GM18868 (cell line): ENCODE measurements around the gene CNST.
A peak's percentile ranks its signal among the peaks of the same experiment; 100 is the strongest.
"Not testable (repeated sequence)": the region's sequence is repeated elsewhere in the genome, so short reads cannot be mapped to it uniquely, and the experiment has no call there.

Source experiments
- ATAC-seq: cut with Tn5 transposase; IDR thresholded peaks from one replicate; pipeline ENCODE4 v1.9.1; 2021; ENCODE audit warnings: mild to moderate bottlenecking, moderate library complexity; ENCODE audit not compliant: unreplicated experiment

CNST gene

DNA sequence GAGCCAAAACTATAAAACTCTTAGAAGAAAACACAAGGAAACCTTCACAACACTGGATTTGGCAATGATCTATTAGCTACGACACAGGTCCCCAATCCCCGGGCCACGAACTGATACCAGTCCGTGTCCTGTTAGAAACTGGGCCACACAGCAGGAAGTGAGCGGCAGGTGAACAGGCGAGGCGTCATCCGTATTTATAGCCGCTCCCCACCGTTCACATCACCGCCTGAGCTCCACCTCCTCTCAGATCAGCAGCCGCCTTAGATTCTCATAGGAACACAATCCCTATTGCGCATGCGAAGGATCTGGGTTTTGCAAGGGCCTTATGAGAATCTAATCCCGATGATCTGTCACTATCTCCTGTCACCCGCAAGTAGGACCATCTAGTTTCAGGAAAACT is 12.1 kb upstream of the CNST start:
- no peak for ATAC-seq

DNA sequence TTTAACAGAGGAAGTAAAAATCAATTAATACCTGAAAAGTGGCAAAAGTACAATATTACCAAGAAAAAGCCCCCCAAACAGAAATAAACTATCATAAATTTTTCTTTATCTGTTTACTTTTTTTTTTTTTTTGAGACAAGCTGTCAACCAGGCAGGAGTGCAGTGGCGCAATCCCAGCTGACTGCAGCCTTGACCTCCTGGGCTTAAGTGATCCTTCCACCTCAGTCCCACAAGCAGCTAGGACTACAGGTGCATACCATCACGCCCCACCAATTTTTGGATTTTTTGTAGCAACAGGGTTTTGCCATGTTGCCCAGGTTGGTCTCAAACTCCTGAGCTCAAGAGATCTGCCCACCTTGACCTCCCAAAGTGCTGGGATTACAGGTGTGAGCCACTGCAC is 8.2 kb upstream of the CNST start:
- ATAC-seq = no peak

DNA sequence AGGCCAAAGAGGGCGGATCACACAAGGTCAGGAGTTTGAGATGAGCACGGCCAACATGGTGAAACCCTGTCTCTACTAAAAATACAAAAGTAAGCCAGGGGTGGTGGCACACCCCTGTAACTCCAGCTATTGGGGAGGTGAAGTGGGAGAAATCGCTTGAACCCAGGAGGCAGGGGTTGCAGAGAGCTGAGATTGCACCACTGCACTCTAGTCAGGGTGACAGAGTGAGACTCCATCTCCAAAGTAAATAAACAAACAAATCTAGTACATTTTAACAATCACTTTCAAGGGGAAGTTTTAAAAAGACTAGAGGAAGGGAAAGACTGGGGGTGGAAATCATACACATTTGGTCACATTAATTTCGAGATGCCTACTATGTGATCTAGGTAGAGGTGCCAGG is 6.9 kb upstream of the CNST start:
- ATAC-seq = no peak

DNA sequence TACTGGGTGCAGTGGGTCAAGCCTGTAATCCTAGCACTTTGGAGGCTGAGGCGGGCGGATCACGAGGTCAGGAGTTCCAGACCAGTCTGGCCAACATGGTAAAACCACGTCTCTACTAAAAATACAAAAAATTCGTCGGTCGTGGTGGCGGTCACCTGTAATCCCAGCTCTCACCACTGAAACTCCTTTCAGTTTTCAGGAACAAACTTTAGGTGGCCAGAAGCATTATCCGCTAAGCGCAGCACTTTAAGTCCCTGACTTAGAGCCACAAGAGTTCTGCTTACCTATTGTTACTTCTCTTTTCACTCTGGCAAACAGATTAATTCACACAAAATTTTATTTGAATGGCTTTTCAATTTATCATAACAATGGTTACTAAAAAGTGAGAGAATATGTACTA is 5.4 kb upstream of the CNST start:
- not testable (repeated sequence) for ATAC-seq

DNA sequence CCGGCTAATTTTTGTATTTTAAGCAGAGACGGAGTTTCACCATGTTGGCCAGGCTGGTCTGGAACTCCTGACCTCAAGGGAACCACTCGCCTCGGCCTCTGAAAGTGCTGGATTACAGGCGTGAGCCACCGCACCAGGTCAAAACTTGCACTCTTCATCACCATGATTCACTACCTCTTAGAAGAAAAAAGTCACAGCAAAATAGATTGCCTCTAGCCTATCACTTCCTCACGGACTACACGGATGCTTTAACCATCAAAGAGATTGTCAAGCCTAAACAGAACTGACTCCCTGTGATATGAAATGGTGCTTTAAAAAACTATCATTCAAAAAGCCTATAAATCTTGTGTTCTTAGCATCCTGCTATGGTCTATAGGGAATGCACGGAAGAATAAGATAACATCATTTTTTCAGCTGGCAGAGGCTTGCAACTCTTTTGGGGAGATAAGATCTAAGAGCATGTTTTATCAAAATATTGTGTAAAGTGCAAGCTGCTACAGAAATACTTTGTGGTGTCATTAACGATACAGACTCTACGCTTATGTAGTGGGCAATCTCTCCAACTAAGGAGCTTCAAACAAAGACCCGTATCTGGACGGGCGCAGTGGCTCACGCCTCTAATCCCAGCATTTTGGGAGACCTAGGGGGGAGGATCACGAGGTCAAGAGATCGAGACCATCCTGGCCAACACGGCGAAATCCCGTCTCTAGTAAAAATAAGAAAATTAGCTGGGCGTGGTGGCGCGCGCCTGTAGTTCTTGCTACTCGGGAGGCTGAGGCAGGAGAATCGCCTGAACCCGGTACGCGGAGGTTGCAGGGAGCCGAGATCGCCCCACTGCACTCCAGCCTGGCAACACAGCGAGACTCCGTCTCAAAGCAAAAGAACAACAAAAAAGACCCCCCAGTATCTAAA is 1.2 kb upstream of the CNST start:
- ATAC-seq = no peak

DNA sequence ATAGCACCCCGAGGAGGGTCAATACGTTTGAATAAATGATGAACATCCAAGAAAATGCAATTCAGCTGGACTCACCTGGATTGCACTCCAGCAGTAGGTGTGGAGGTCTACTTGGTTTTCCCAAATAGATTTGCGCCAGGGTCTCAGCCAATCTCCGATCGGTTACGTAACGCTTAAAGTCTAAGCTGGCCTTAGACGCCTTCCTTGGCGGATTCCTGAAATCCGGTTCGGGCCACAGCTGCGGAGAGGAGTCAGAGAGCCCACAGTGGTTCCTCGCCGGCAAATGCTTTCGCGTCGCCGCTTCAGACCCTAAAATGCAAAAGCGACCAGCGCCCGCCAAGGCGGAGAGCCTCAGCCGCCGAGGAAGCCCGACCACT is 517 bp upstream of the CNST start:
- no peak for ATAC-seq

DNA sequence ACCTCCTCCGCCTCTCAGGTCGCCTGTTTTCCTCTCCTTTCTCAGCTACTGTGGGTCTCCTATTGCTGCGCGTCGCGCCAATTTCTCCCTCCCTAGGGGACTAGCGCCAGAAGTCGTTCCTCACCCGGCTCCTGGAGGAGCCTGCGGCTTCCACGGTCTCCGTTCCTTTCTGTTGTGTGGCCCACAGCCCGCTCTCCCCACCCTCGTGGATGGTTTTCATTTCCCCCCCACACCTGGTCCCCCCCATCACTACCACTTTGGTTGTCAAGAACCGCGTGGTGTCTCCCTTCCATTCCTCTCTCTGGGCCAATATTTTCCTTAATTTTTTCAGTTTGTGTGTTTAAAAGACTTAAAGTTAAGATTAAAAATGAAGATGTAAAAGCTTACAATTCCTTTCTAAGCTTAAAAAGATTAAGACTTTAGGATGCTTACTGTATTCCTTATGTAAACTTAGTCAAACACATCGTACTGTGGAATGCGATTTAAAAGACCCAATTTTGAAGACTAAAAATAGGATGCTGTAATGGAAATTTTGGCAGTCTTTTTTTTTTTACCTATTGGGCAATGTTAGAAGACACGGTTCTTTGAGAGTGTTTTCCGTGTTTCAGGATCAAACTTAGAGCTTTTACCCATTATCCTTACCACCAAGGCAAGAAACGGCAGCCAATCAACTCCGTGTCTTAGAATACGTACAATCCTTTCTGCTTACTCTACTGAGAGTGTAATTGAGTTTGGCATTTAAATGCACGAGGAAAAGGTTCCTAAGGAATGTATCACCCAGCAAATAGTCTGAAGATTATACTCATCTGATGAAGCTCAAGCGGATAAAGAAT is 773 bp downstream of the CNST start:
- ATAC-seq = peak; percentile 23

DNA sequence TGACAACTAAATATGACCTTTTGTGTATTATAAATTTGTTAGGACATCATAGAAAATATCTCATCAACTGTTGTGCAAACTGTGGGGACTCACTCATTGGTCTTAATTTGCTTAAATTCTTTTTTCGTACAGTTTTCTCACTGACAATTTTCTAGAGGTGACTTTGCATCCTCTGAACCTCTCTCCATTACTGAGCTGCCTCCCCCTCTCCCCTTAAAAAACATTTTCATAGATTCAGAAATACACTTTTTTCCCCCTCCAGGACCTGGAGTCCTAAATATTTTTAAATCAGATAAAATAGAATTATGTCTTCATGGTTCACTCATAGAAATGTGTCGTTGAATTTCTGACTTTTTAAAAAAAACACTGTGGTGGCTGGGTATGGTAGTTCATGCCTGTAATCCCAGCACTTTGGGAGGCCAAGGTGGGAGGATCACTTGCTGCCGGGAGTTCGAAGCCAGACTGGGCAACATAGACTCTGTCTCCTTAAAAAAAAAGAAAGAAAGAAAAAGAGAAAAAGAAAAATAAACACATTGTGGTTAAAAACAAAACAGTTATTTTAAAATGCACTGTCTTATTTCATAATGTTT is 1.5 kb downstream of the CNST start:
- no peak for ATAC-seq

DNA sequence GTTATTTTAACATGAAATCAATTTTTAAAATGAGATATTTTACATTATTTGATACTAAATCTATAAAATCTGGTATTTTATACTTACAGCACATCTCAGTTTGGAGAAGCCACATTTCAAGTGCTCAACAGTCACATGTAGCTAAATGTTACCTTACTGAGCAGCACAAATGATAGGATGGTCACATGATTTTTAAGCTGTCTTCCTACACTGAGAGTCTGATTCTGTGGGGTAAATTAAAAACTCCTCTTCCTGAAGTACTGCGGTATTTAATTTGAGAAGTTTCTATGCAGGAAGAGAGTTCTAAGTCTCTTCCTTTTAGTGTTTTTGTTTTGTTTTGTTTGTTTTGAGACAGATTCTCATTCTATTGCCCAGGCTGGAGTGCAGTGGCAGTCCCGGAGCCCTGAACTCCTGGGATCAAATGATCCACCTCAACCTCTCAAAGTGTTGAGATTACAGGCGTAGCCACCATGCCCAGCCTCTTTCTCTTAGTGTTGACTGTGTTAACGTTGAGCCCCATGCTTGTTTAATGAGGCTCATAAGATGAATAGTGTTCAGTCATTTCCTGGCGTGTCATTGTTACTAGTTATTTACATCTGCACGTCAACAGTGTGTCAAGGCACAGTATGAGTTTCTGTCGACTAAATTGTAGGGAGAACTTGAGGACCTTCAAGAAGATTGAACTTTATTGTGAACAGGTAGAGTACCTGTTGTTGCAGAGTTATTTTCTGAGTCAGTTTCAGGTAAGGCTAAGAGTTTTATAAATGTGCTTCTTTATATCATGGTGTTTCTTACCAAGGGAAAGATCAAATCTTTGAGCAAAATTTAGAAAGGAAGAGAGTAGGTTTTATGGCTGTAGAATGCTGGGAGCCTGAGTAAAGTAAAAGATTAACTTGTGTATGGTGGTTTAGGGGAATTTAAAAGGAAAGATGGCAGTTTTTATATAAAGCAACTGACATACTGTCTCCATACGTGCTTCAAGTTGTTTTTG is 3.3 kb downstream of the CNST start:
- ATAC-seq = no peak

DNA sequence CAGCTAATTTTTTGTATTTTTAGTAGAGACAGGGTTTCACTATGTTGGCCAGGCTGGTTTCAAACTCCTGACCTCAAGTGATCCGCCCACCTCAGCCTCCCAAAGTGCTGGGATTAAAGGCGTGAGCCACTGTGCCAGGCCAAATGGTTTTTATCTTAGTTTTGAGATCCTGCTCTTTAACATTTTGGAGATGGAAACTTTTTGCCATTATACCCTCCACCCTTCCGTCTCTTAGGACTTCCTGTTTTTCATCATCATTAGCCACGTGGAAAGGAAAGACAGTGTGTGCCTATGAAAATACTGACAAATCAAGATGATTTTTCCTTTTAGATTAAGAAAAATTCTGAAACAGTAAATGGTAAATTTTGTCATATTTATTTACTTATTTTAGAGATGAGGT is 5.1 kb downstream of the CNST start:
- not testable (repeated sequence) for ATAC-seq

DNA sequence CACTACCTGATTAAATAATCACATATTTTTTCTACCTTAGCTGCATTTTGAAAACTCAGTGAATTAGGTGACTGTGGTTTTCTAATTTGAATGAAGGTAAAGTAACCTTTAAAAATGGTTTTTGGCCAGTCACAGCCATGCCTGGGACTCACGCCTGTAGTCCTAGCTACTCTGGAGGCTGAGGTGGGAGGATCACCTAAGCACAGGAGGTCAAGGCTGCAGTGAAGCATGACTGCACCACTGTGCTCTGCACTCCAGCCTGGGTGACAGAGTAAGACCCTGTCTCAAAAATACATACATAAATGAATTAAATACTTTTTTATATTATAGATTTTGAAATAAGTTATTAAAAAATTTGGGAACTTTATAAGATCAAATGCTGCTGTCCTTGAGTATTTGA is 5.7 kb downstream of the CNST start:
- ATAC-seq = no peak

DNA sequence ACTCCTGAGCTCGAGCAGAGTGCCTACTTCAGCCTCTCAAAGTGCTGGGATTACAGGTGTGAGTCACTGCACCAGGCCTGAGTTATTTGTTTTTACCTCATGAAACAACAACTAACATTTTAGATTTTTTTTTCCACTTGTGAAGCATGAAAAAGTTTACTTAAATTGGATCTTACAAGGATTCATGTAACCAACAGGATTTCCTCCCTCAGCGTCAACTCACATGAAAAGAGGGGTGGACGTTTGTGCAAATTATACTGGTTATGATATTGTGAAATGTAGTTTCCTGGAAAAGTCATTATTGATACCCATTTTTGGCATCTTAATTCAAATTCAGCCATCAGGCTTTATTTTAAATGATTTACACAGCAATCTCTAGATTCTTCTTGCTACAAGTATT is 6.5 kb downstream of the CNST start:
- ATAC-seq = no peak

DNA sequence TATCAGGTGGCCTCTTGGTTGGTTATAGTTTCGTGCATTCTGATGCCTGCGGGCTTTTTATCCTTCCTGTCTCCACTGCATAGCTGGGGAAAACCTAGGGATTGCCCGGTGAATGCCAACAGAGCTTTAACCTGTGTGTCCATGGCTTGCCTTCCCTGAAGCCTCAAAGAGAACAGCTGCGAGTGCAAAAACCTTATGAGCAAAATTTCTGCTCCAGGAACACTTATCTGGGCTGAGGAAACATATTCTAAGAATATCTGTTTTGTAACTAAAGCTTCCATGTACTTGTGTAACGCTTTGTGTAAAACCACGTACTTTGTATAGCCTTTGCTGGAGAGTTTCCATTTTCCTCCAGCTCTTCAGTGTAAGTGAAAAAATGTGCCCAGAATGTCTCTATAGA is 7.2 kb downstream of the CNST start:
- no peak for ATAC-seq

DNA sequence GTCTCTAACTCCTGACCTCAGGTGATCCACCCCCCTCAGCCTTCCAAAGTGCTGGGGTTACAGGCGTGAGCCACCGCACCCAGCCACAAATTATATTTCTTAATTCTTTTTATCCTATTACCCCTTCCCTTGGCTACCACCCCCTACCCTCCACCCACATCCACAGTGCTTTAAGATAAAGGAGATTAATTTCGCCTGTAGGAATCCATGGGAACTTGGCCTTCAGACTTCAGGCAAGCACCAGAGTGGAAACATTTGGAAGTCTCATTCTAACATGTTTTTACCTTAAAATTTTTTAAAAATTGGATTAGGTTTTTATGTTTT is 10.4 kb downstream of the CNST start:
- no peak for ATAC-seq

DNA sequence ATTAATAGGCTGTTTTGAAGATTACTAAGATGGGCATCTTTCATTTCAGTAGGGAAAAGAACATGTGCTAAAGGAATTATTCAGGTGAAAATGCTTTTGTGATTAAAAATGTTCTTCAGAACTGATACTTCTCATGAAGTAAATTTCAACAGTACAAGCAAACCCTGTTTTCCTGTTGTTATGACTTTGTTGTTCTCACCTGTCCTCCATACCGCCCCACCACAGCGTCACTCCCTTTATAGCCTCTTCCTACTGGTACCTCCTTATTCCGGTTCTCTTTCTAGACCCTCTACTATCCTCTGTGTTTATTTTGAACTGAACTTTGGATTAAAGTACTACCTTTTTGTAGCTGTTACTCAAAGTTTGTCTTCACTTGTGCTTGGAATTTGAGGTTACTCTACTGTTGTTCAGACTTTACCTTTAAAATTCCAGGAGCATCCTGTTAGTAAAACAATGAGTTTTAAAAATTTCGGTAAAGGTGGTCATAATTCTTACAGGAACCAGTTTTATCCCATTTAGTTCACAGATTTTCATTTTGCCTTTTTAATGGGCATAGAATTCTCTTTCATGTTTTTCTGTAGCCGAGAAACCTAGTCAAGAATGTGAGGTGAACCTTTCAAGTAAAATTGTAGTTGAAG is 10.9 kb downstream of the CNST start:
- no peak for ATAC-seq

DNA sequence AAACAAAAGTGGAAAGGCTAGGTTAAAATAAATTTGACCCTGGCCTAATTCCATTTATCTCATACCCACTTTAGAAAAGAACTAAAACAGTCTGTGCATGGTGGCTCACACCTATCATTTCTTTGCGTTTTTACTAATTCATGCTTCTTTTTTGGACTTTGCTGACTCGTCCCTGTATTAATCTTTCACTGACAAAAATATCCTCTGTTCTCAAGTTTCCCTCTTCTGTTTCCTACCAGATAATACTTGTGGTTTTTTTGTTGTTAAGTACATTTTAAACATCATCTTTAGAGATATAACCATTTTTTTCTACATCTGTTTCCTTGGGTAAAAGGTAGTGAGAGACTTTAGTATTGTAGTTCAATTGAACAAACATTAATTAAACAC is 11.5 kb downstream of the CNST start:
- no peak for ATAC-seq

DNA sequence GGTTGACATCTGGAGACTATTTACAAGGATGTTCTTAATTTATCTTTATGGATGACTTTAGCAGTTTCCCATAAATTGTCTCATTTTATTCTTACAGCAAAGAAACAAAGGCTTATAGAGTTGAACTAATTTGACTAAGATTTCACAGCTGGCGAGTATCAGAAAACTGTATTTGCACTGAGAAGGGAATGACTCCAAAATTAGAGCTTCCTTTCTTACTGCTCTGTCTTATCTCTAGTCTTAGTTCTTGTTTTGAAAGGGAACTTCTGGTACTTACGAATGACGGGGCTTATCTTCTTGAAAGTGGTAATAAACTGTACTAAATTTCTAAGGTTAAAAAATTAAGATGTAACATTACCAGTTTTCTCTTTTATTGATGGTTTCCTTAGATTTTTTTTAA is 13.6 kb downstream of the CNST start:
- ATAC-seq = peak; percentile 89

DNA sequence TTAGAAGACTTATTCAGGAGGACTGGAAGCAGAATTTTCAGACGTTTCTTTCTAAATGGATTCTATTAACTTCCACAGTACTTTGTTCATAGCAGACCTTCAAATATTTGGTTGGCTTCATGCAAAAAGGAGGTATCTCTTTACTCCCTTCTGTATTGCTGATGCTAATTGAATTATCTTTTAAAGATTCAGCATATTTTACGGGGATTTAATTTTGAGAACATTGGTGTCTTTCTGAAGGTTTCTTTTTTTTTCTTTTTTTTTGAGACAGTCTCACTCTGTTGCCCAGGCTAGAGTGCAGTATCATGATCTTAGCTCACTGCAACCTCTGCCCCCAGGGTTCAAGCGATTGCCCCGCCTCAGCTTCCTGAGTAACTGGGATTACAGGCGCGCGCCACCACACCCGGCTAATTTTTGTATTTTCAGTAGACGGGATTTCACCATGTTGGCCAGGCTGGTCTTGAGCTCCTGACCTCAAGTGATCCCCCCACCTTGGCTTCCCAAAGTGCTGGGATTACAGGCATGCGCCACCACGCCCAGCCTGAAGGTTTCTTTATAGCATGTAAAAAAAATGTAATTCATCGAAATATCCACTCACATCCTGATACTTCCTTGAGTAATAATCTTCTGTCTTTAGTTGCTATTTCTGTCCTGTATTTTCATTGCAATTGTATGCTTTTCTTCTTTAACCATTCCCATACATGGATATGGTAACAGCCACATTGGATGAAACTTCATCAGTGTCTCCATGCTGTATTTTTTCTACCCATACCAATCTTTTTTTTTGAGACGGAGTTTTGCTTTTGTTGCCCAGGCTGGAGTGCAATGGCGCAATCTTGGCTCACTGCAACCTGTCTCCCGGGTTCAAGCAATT is 14.5 kb downstream of the CNST start:
- ATAC-seq = no peak

DNA sequence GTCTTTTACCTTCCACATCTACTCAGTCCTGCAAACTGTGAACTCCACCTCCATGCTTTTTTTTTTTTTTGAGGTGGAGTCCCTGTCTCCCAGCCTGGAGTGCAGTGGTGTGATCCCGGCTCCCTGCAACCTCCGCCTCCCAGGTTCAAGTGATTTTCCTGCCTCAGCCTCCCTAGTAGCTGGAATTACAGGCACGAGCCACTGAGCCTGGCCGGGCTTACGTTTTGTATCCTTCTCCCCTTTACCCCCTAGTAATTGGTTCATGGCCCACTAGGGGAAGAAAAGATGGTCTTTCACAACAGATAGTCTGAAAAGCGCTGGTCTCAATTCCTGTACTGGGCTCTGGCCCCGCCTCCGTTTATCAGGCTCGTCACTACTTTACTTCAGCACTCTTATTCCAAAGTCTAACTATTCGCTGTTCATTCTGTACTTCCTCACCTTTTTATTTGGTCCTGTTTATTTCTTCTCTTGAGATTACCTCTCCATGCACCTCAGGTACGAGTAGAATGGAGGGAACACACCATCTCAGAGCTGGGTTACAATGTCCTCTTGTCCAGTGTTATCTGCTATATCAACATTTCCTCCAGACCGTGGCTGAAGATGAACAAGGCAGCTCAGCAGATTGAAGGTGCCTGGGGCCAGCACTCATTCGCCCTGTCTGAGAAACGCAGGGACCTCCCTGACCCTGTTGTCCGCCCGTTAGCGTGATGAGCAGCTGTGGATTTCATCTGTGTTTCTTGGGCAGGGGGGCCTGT is 16.2 kb downstream of the CNST start:
- ATAC-seq = no peak
